ENCODE data around the gene BEGAIN. TPM values are rescaled to one million over a fixed set of nuclear protein-coding genes. Genes with fewer than 3 reads are reported as not detected.

BEGAIN gene
- total and polyA plus RNA-seq, 2 donors (not counting 1 experiment from before 2014, with no cell fraction given) = under 0.01 to 0.17 TPM

DNA sequence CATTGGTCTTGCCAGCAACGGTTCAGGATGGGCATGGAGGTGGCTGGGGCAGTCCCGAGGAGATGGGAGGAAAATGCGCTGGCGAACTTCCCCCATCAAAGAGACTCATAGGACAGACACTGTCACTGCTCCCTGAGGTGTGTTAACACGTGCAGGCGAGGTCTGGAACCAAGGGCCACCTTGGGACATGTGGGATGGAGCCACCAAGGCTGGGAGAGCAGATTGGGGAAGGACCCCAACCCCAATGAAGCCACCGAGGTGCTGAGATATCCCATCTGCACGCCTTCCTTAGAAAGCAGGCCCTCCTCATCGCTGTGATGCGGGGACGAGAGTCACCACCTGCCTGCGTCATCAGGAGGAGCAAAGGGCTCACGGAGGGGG, 16.9 kb upstream of the BEGAIN start:
- Histone ChIP-seq H3K79me2 (ENCODE audit: control insufficient read depth, insufficient read depth, low read length) (no peaks in the 10 kb centered on the region), H4K20me1 (ENCODE audit: control insufficient read depth, extremely low read depth, insufficient read depth, low read length) (no peaks in the 10 kb centered on the region), H3K4me1 (ENCODE audit: control insufficient read depth, extremely low read depth, insufficient read depth, low read length) (no peaks in the 10 kb centered on the region), H3K4me3 (replicated peaks in 1 of 4; ENCODE audit: control extremely low read depth in 1 of 4, insufficient read depth in 1 of 4, low read depth in 3 of 4, low read length in 4 of 4) (no peak overlapping the region), H2AFZ (ENCODE audit: low read length) (no peak overlapping the region), H3K9me3 (ENCODE audit: control insufficient read depth, insufficient read depth, low read depth, low read length) (no peaks in the 10 kb centered on the region), H3K27ac (ENCODE audit: insufficient read depth, low read length) (no peak overlapping the region), H3K27me3 (ENCODE audit: control insufficient read depth, insufficient read depth, low read length) (no peaks in the 10 kb centered on the region), H3K4me2 (ENCODE audit: extremely low read depth, insufficient read depth, low read length) (no peak overlapping the region), H3K9ac (ENCODE audit: insufficient read depth, low read length) (no peak overlapping the region), H3K36me3 (ENCODE audit: control insufficient read depth, insufficient read depth, low read length) (no peaks in the 10 kb centered on the region)
- no peak for TF ChIP-seq EZH2 (IDR thresholded peaks at IDR 0.05; ENCODE audit: low read length, missing control alignments)
- no peak for TF ChIP-seq CTCF (conservative IDR thresholded peaks at IDR 0.05 in 1 of 2, IDR thresholded peaks at IDR 0.05 in 1 of 2; ENCODE audit: low read depth in 1 of 2, low read length in 2 of 2)
- DNase-seq (ENCODE audit: low read depth in 2 of 2) = no peak

- no peaks in the 10 kb centered on the region for H3K9me3 ChIP-seq (ENCODE audit: control insufficient read depth, insufficient read depth, low read depth, low read length)
- H3K4me1 ChIP-seq (ENCODE audit: control insufficient read depth, extremely low read depth, insufficient read depth, low read length) = no peaks in the 10 kb centered on the region
- no peaks in the 10 kb centered on the region for H3K27me3 ChIP-seq (ENCODE audit: control insufficient read depth, insufficient read depth, low read length)
- no peak overlapping the region for H2AFZ ChIP-seq (ENCODE audit: low read length)
- DNase-seq (ENCODE audit: low read depth in 2 of 2) = no peak
- no peak for TF ChIP-seq CTCF (conservative IDR thresholded peaks at IDR 0.05 in 1 of 2, IDR thresholded peaks at IDR 0.05 in 1 of 2; ENCODE audit: low read depth in 1 of 2, low read length in 2 of 2)
- no peak for TF ChIP-seq EZH2 (IDR thresholded peaks at IDR 0.05; ENCODE audit: low read length, missing control alignments)
- no peak overlapping the region for H3K27ac ChIP-seq (ENCODE audit: insufficient read depth, low read length)
- H3K4me3 ChIP-seq (replicated peaks in 1 of 4; ENCODE audit: control extremely low read depth in 1 of 4, insufficient read depth in 1 of 4, low read depth in 3 of 4, low read length in 4 of 4) = no peak overlapping the region
- H4K20me1 ChIP-seq (ENCODE audit: control insufficient read depth, extremely low read depth, insufficient read depth, low read length) = no peaks in the 10 kb centered on the region
- H3K36me3 ChIP-seq (ENCODE audit: control insufficient read depth, insufficient read depth, low read length) = no peaks in the 10 kb centered on the region
- H3K4me2 ChIP-seq (ENCODE audit: extremely low read depth, insufficient read depth, low read length) = no peak overlapping the region
- no peak overlapping the region for H3K9ac ChIP-seq (ENCODE audit: insufficient read depth, low read length)
- no peaks in the 10 kb centered on the region for H3K79me2 ChIP-seq (ENCODE audit: control insufficient read depth, insufficient read depth, low read length)
Observed at GRCh38 chr14:100603341-100604120, 16.3 kb upstream of the BEGAIN start.

- Histone ChIP-seq H3K36me3 (ENCODE audit: control insufficient read depth, insufficient read depth, low read length) (no peaks in the 10 kb centered on the region), H3K4me3 (replicated peaks in 1 of 4; ENCODE audit: control extremely low read depth in 1 of 4, insufficient read depth in 1 of 4, low read depth in 3 of 4, low read length in 4 of 4) (no peak overlapping the region), H3K27me3 (ENCODE audit: control insufficient read depth, insufficient read depth, low read length) (no peaks in the 10 kb centered on the region), H4K20me1 (ENCODE audit: control insufficient read depth, extremely low read depth, insufficient read depth, low read length) (no peaks in the 10 kb centered on the region), H3K27ac (ENCODE audit: insufficient read depth, low read length) (no peak overlapping the region), H2AFZ (ENCODE audit: low read length) (no peak overlapping the region), H3K9ac (ENCODE audit: insufficient read depth, low read length) (no peak overlapping the region), H3K4me2 (ENCODE audit: extremely low read depth, insufficient read depth, low read length) (no peak overlapping the region), H3K79me2 (ENCODE audit: control insufficient read depth, insufficient read depth, low read length) (no peaks in the 10 kb centered on the region), H3K4me1 (ENCODE audit: control insufficient read depth, extremely low read depth, insufficient read depth, low read length) (no peaks in the 10 kb centered on the region), H3K9me3 (ENCODE audit: control insufficient read depth, insufficient read depth, low read depth, low read length) (no peaks in the 10 kb centered on the region)
- no peak for DNase-seq (ENCODE audit: low read depth in 2 of 2)
- TF ChIP-seq CTCF (conservative IDR thresholded peaks at IDR 0.05 in 1 of 2, IDR thresholded peaks at IDR 0.05 in 1 of 2; ENCODE audit: low read depth in 1 of 2, low read length in 2 of 2) = no peak
Observed at GRCh38 chr14:100602621-100603230, 15.5 kb upstream of the BEGAIN start.
